ENCODE measurements around the gene FCN1. TPM values are rescaled to one million over a fixed set of nuclear protein-coding genes. Genes with fewer than 3 reads are reported as not detected.

Gene FCN1
- total and polyA plus RNA-seq, 10 donors = 5.2 to 209 (median 44.9) TPM

DNA sequence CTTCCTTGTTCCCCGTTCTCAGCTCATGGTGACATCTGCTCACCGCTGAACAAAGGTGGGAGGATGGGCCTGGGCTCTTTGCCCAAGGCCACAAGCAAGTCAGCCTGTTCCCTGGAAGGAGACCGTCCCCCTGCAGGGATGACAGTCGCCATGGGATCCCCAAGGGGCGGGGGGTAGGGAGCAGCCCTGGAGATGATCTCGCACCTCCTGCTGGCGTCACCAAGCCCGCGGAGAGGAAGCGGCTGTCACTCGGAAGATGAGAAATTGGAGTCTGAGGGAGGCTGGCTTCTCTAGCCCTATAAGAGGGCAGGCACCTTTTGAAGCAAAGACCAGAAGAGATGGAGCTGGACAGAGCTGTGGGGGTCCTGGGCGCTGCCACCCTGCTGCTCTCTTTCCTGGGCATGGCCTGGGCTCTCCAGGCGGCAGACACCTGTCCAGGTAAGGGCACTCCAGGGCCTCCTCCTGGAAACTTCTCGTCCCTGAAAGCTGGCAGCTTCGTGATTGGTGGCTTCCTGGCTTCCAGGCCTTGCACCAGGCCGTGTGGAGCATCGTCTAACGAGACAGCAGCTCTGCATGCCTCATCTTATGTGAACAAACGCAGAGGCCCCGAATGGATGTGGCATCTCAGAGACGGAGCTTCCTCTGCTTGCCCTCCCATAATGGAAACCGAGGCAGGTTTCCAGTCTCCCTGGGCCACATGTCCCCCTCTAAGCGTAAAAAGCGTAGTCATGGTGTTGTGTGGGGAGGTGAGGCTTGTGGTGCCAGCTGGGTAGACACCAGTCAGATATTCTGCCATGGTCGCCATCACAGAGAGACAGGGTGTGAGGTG, 37.0 kb downstream of the FCN1 start, which contains the start of gene FCN2:
FCN2 (plus strand) TSS at position 327 of the 829 bp plus-strand sequence; CDS start at position 339, 12 bp downstream.
- no peak for DNase-seq
- intact Hi-C loops (cut with DNase I; ENCODE audit: low total_unique reads) = no loop called here
- no peak within 1 kb of the TSS for H3K4me3 ChIP-seq
- WGBS, 5 donors = 70 to 82% (median 73%) methylated on average over 25 of the region's 25 CpGs
- H3K9me3 ChIP-seq = no peaks in the 10 kb centered on the region
- no peak for TF ChIP-seq POLR2A (IDR thresholded peaks at IDR 0.05)
- TF ChIP-seq POLR2AphosphoS5 (IDR thresholded peaks at IDR 0.05) = no peak
- TF ChIP-seq, protein P1, sequence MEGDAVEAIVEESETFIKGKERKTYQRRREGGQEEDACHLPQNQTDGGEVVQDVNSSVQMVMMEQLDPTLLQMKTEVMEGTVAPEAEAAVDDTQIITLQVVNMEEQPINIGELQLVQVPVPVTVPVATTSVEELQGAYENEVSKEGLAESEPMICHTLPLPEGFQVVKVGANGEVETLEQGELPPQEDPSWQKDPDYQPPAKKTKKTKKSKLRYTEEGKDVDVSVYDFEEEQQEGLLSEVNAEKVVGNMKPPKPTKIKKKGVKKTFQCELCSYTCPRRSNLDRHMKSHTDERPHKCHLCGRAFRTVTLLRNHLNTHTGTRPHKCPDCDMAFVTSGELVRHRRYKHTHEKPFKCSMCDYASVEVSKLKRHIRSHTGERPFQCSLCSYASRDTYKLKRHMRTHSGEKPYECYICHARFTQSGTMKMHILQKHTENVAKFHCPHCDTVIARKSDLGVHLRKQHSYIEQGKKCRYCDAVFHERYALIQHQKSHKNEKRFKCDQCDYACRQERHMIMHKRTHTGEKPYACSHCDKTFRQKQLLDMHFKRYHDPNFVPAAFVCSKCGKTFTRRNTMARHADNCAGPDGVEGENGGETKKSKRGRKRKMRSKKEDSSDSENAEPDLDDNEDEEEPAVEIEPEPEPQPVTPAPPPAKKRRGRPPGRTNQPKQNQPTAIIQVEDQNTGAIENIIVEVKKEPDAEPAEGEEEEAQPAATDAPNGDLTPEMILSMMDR (IDR thresholded peaks at IDR 0.05 in 8 of 11, conservative IDR thresholded peaks at IDR 0.05 in 3 of 11) = no peak
- H3K4me1 ChIP-seq = no peaks in the 10 kb centered on the region
- H3K36me3 ChIP-seq = no peaks in the 10 kb centered on the region
- no peak within 1 kb of the TSS for H3K27ac ChIP-seq
- H3K27me3 ChIP-seq (replicated peaks in 1 of 7) = peaks cover 0 to 31% (median 0%) of the 10 kb centered on the region in 7 donors

DNA sequence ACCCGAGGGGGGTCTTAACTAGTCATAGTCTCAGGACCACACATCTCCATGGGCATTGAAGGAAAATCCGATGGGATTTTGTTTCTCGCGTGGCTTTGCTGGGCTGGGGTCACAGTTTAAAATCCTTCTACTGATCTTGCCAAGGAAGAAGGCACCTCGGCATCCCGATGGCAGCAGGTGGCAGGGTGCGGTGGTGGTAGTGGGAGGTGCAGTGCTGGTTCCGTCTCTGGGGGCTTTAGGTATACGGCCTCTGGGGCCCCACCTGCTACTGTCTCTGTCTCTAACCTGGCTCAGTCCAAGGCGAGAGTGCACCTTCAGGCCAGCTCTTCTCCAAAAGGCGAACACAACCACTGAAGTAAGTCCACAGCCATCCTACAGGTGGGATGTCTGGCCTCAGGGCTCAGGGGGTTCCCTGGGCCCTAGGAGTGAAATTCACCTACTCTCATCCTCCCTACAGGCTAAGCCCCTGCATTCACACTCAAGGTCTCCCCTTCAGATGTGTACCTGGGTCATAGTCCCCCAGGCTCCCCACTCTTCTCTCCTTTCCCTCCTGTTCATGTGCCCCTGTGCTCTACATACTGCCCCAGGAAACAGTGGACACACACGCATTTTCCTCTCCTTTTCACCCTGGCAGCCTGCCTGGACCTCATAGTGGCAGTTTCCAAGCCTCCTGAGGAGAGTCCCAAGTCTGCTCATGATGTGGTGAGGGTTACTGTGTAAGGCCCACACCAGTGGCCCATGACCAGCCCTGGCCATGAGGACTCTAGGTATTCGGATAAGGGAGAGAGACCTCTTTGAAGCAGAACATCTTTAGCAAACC, 37.8 kb downstream of the FCN1 start:
- Histone ChIP-seq H3K27me3 (replicated peaks in 1 of 7) (peaks cover 0 to 28% (median 0%) of the 10 kb centered on the region in 7 donors), H3K4me1 (no peaks in the 10 kb centered on the region), H3K36me3 (no peaks in the 10 kb centered on the region), H3K9me3 (no peaks in the 10 kb centered on the region), H3K27ac (no peak overlapping the region), H3K4me3 (no peak overlapping the region)
- TF ChIP-seq, protein P1 (IDR thresholded peaks at IDR 0.05 in 8 of 11, conservative IDR thresholded peaks at IDR 0.05 in 3 of 11) = no peak
- TF ChIP-seq POLR2A (IDR thresholded peaks at IDR 0.05) = no peak
- no peak for DNase-seq
- 85 to 92% (median 91%) methylated on average over 10 to 13 of the region's 13 CpGs for WGBS, 5 donors
- intact Hi-C loops (cut with DNase I; ENCODE audit: low total_unique reads) = no loop called here

DNA sequence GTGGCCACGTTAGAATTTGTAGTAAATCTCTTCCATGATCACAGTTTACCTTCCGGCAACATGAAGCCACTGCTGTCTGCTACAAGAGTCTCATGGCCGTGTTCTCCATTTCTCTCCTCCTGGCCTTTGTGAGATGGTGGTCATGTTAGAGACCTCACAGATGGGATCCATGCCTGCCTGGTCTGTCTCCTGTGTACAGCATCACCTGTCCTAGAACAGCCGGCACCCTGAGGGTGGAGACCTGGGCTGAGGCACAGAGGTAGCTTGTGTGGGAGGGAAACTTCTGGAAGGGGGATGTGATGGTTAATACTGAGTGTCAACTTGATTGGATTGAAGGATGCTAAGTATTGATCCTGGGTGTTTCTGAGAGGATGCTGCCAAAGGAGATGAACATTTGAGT, 40.2 kb downstream of the FCN1 start:
- H3K36me3 ChIP-seq = no peaks in the 10 kb centered on the region
- intact Hi-C loops (cut with DNase I; ENCODE audit: low total_unique reads) = no loop called here
- no peaks in the 10 kb centered on the region for H3K4me1 ChIP-seq
- H3K9me3 ChIP-seq = peaks cover 0 to 4% (median 0%) of the 10 kb centered on the region in 8 donors
- no peak overlapping the region for H3K4me3 ChIP-seq
- no peak for DNase-seq
- peaks cover 0 to 22% (median 0%) of the 10 kb centered on the region in 7 donors for H3K27me3 ChIP-seq (replicated peaks in 1 of 7)
- H3K27ac ChIP-seq = no peak overlapping the region
- TF ChIP-seq POLR2AphosphoS5 (IDR thresholded peaks at IDR 0.05) (no peak), POLR2A (IDR thresholded peaks at IDR 0.05) (no peak)
- TF ChIP-seq, protein P1 (IDR thresholded peaks at IDR 0.05 in 8 of 11, conservative IDR thresholded peaks at IDR 0.05 in 3 of 11) = no peak
- WGBS, 5 donors = 86 to 94% (median 92%) methylated on average over 4 of the region's 4 CpGs

DNA sequence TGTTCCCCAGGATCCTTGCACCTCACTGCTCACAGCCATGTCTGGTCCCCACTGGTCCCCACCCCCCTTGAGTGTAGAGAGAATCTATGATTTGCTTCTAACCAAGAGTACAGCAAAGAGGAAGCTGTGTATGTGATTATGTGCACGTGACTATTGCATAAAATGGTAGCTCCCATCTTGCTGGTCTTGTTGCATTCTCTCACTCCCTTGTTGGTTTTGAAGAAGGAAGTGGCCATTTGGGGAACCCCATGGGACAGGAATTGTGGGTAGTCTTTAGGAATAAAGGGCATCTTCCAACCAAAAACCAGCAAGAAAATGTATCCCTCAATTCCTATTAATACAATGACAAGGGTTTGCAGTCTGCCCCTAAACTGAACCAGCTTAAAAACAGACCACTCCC, 42.3 kb downstream of the FCN1 start:
- intact Hi-C loops (cut with DNase I; ENCODE audit: low total_unique reads) = no loop called here
- Histone ChIP-seq H3K27ac (no peak overlapping the region), H3K4me1 (no peaks in the 10 kb centered on the region), H3K27me3 (replicated peaks in 1 of 7) (peaks cover 0 to 2% (median 0%) of the 10 kb centered on the region in 7 donors), H3K36me3 (no peaks in the 10 kb centered on the region), H3K9me3 (peaks cover 0 to 6% (median 0%) of the 10 kb centered on the region in 8 donors), H3K4me3 (no peak overlapping the region)
- TF ChIP-seq POLR2A (IDR thresholded peaks at IDR 0.05) (no peak), POLR2AphosphoS5 (IDR thresholded peaks at IDR 0.05) (no peak)
- TF ChIP-seq, protein P1 (IDR thresholded peaks at IDR 0.05 in 8 of 11, conservative IDR thresholded peaks at IDR 0.05 in 3 of 11) = no peak
- 7 to 58% (median 52%) methylated on average over 1 of the region's 1 CpG for WGBS, 5 donors
- DNase-seq = no peak

All from spleen (tissue), 11 donors.